ENCODE data around the gene VMP1.

DNA sequence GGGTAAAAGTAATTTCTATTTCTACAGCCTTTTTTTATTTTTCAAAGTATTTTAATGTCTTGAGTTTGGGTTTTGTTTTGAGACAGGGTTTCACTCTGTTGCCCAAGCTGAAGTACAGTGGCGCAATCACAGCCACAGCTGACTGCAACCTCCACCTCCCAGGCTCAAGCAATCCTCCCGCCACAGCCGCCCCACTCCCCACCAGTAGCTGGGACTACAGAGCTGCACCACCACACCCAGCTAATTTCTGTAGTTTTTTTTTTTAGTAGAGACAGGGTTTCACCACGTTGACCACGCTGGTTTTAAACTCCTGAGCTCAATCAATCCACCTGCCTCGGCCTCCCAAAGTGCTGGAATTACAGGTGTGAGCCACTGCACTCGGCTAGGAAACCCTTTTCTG, 141.3 kb downstream of the VMP1 start:
- TF ChIP-seq, protein P1, sequence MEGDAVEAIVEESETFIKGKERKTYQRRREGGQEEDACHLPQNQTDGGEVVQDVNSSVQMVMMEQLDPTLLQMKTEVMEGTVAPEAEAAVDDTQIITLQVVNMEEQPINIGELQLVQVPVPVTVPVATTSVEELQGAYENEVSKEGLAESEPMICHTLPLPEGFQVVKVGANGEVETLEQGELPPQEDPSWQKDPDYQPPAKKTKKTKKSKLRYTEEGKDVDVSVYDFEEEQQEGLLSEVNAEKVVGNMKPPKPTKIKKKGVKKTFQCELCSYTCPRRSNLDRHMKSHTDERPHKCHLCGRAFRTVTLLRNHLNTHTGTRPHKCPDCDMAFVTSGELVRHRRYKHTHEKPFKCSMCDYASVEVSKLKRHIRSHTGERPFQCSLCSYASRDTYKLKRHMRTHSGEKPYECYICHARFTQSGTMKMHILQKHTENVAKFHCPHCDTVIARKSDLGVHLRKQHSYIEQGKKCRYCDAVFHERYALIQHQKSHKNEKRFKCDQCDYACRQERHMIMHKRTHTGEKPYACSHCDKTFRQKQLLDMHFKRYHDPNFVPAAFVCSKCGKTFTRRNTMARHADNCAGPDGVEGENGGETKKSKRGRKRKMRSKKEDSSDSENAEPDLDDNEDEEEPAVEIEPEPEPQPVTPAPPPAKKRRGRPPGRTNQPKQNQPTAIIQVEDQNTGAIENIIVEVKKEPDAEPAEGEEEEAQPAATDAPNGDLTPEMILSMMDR (conservative IDR thresholded peaks at IDR 0.05; ENCODE audit: low read depth, low read length): no peak
- TF ChIP-seq EZH2 (IDR thresholded peaks at IDR 0.05; ENCODE audit: low read length, unreplicated experiment) (no peak), EZH2phosphoT487 (IDR thresholded peaks at IDR 0.05; ENCODE audit: borderline replicate concordance, low read length) (no peak)
